A549 (cell line): ENCODE data around the gene PROM2.

Source experiments
- CTCF ChIP-seq: fragments of >200 bp; sonication (Bioruptor Twin); formaldehyde crosslinking; IDR thresholded peaks from 3 replicates; pipeline ENCODE4 v1.5.1; 2016
- JUN ChIP-seq, 2 experiments: fragments of >200 bp; sonication (Bioruptor Twin); formaldehyde crosslinking; IDR thresholded peaks; 2 replicates in 1 of 2; 3 replicates in 1 of 2; pipeline ENCODE4 v1.6.1; 2016 to 2017
- MYC ChIP-seq: IDR thresholded peaks from 2 replicates; pipeline ENCODE4 v1.6.1; 2012; ENCODE audit warnings: mild to moderate bottlenecking, inconsistent platforms, low read length, improper control_type of control experiment, borderline replicate concordance
- POLR2A ChIP-seq: IDR thresholded peaks from 2 replicates; pipeline ENCODE4 v1.6.1; 2012; ENCODE audit warnings: mild to moderate bottlenecking, low read length
- RCOR1 ChIP-seq: fragments of 150-350 bp; IDR thresholded peaks from 2 replicates; pipeline ENCODE4 v1.6.1; 2014; ENCODE audit warnings: antibody characterized with exemption, low read length, low read depth
- REST ChIP-seq: fragments of 200-600 bp; sonication (generic); IDR thresholded peaks from 2 replicates; pipeline ENCODE4 v1.6.1; 2016; ENCODE audit warnings: antibody characterized with exemption, mild to moderate bottlenecking, moderate library complexity
- SMC3 ChIP-seq: fragments of >200 bp; sonication (Bioruptor Twin); formaldehyde crosslinking; IDR thresholded peaks from 3 replicates; pipeline ENCODE4 v1.6.1; 2018; ENCODE audit warnings: inconsistent platforms

- TF ChIP-seq POLR2A (no peak), MYC (no peak), REST (no peak), SMC3 (no peak), RCOR1 (no peak), CTCF (no peak), JUN (IDR thresholded peaks at IDR 0.05) (no peak)
These were observed 45.5 kb downstream of the PROM2 start for GRCh38 chr2:95319481-95320343.
